GM13977 (cell line): ENCODE measurements around the gene NFATC2.
A peak's percentile ranks its signal among the peaks of the same experiment; 100 is the strongest.

Experiments used
- DNase-seq: peaks from one replicate; pipeline ENCODE4 v3.0.0; 2012; ENCODE audit warnings: low spot score
- in situ Hi-C: fragments of 300-500 bp; cut with MboI; formaldehyde crosslinking; loops from one replicate; pipeline ENCODE4 v1.12.0; 2022; ENCODE audit warnings: low sequenced_read_pairs, low pct_unique_long_range_greater_than_20kb, mixed read lengths, inconsistent platforms; ENCODE audit not compliant: unreplicated experiment
- TF ChIP-seq, protein P1 (sequence below): IDR thresholded peaks from 2 replicates; pipeline ENCODE4 v1.5.1; 2012; ENCODE audit warnings: mild to moderate bottlenecking, control low read depth; ENCODE audit not compliant: insufficient read depth; ENCODE audit errors: extremely low read depth, missing control alignments

NFATC2 gene

GRCh38 chr20:51388756-51389542 is 153.6 kb downstream of the NFATC2 start:
- TF ChIP-seq, protein P1, sequence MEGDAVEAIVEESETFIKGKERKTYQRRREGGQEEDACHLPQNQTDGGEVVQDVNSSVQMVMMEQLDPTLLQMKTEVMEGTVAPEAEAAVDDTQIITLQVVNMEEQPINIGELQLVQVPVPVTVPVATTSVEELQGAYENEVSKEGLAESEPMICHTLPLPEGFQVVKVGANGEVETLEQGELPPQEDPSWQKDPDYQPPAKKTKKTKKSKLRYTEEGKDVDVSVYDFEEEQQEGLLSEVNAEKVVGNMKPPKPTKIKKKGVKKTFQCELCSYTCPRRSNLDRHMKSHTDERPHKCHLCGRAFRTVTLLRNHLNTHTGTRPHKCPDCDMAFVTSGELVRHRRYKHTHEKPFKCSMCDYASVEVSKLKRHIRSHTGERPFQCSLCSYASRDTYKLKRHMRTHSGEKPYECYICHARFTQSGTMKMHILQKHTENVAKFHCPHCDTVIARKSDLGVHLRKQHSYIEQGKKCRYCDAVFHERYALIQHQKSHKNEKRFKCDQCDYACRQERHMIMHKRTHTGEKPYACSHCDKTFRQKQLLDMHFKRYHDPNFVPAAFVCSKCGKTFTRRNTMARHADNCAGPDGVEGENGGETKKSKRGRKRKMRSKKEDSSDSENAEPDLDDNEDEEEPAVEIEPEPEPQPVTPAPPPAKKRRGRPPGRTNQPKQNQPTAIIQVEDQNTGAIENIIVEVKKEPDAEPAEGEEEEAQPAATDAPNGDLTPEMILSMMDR = no peak
- DNase-seq = no peak
- in situ Hi-C loops = no loop called here

GRCh38 chr20:51388227-51388626 is 154.3 kb downstream of the NFATC2 start:
- TF ChIP-seq, protein P1 = no peak
- no peak for DNase-seq
- in situ Hi-C loops = no loop called here

DNA sequence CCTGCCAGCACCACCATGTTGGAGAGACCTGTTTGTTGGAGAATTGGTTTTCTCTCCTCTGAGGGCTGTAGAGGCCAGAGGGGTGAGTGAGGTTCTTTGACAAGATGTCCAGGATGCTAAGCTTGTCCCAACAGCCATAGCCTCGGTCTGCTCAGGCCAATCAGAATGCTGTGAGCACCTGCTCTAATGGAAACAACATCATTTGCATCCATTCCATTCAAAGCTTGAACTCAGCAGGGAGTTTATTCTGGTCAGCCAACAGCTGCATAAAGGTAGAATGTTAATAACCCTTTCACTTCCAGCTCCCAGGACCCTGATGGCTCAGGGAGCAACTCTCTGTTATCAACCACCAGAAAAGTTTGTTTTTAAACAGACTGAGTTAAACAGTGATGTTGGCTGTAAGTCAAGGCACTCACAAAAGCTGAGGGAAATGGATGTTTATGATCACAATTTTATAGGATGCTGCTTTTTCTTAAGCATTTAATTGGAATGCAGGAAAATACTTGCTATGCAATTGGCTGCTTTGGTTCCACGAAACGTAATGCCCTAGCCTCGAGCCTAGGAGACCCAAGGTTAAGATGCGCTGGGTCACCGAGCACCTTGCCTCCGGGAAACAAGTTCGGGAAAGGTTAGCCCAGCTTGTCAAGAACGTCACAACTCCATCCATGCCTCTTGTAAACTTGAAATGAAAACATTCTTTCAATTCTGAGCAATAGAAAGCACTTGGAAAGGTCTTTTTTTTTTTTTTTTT is 155.2 kb downstream of the NFATC2 start:
- TF ChIP-seq, protein P1 = no peak
- DNase-seq = no peak
- in situ Hi-C loops = no loop called here

- TF ChIP-seq, protein P1 = no peak
- in situ Hi-C loops = no loop called here
- no peak for DNase-seq
Measured at GRCh38 chr20:51386586-51386985, 155.9 kb downstream of the NFATC2 start.

DNA sequence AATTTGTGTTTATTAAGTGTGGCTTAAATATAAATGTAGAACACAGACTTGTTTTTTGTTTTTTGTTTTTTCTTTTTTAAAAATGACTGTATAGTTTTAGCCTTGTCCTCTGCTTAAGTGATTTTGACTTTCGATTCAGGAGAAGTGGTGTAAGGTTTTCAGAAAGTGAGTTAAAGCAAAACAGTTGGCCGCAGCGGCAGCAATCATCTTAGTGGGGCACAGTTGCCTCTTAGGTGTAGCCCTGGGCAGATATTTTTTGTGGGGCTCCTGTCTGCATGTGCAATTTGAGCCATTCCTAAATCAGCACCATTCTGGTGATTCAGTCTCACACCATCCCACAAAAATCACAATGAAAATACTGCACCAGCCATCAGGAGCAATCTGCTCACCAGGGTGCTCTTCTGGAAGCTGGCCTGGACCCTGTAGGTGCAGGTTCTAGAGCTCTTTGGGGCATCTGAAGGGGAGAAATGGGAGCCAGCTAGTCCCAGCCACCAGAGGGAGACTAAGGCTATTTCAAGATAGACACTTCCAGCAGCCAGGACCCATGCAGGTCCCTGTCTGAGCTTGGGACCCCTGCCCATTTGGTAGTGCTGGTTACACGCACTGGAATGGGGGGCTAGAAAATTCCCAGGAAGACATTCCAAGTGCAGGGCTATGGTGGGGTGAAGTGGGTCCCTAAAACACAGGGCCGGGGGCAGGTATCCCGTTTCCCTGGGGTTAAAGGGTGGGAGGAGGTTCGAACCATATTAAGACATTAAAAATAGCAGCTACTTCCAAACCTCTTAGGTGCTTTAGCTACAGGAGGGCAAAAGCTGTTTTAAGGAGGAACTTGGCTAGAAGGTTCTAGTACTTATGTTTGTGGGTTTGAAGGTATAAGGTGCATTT is 156.6 kb downstream of the NFATC2 start:
- TF ChIP-seq, protein P1 = peak; percentile 62
- DNase-seq = peak; percentile 38
- in situ Hi-C loops = no loop called here

DNA sequence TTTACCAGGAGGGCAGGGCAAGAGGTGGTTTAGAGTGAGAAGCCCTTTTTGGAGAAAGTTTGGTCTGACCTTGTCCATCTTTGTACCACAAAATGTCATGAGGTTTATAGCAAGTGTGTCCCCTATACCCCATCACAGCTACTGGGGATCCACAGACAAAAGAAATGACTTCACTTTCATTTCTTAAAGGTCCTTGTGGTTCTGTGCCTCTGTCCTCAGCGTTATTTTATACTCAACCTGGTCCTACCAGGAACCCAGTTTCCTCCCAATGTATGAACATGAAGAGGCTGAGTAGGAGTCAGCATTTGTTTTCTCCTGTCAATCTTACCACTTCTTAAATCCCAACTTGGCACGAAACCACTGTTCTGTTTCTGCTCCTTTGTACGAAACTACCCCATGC is 157.6 kb downstream of the NFATC2 start:
- in situ Hi-C loops = no loop called here
- TF ChIP-seq, protein P1 = no peak
- DNase-seq = no peak
